ENCODE data around the gene COL8A1.

- no peak for TF ChIP-seq POLR2AphosphoS5 (IDR thresholded peaks at IDR 0.05; ENCODE audit: low read depth, low read length)
- no peak for TF ChIP-seq SPI1 (IDR thresholded peaks at IDR 0.05; ENCODE audit: low read depth, low read length)
- TF ChIP-seq TAF1 (IDR thresholded peaks at IDR 0.05; ENCODE audit: low read depth, low read length), result no peak
- no peak for TF ChIP-seq POLR2A (IDR thresholded peaks at IDR 0.05; ENCODE audit: low read depth, low read length)
- no peak for TF ChIP-seq PAX5 (IDR thresholded peaks at IDR 0.05; ENCODE audit: insufficient read depth, low read length, severe bottlenecking)
- TF ChIP-seq POU2F2 (IDR thresholded peaks at IDR 0.05; ENCODE audit: low read depth, low read length), result no peak
Observed at GRCh38 chr3:99668044-99668443, 29.6 kb downstream of the COL8A1 start.
